ENCODE measurements around the gene DNAJC6.

DNAJC6 gene

GRCh38 chr1:65399003-65399402, 89.7 kb downstream of the DNAJC6 start:
- DNase-seq, result no peak

- DNase-seq, result peak in 5 of 58 donors; percentile 3 to 39 (median 36)
Measured at GRCh38 chr1:65401612-65402011, 92.3 kb downstream of the DNAJC6 start.

GRCh38 chr1:65404941-65405340, 95.6 kb downstream of the DNAJC6 start:
- no peak for DNase-seq

- no peak for DNase-seq
Measured at GRCh38 chr1:65407877-65408276, 98.5 kb downstream of the DNAJC6 start.

GRCh38 chr1:65409314-65409713, 100.0 kb downstream of the DNAJC6 start:
- no peak for DNase-seq

- no peak for DNase-seq
Measured at GRCh38 chr1:65409816-65410326, 100.5 kb downstream of the DNAJC6 start.

GRCh38 chr1:65412256-65412983, 103.1 kb downstream of the DNAJC6 start:
- no peak for DNase-seq

GRCh38 chr1:65412984-65413375, 103.6 kb downstream of the DNAJC6 start:
- DNase-seq, result no peak

- DNase-seq, result no peak
Measured at GRCh38 chr1:65414538-65414937, 105.2 kb downstream of the DNAJC6 start.

GRCh38 chr1:65416767-65417166, 107.4 kb downstream of the DNAJC6 start:
- no peak for DNase-seq

- DNase-seq, result no peak
Measured at GRCh38 chr1:65417729-65418128, 108.4 kb downstream of the DNAJC6 start.

GRCh38 chr1:65418522-65419185, 109.3 kb downstream of the DNAJC6 start:
- no peak for DNase-seq

- DNase-seq, result peak in 57 of 58 donors; percentile 69 to 100 (median 96)
Measured at GRCh38 chr1:65419681-65420589, 110.6 kb downstream of the DNAJC6 start.

- DNase-seq, result peak in 5 of 58 donors; percentile 36 to 78 (median 55)
Measured at GRCh38 chr1:65420590-65421350, 111.4 kb downstream of the DNAJC6 start, which contains the start of the genes LEPR and LEPROT. Gene LEPR (plus strand): TSS chr1:65420668. CDS start chr1:65565566, 144,898 bp downstream. Gene LEPROT (plus strand): TSS chr1:65420668. CDS start chr1:65420725, 57 bp downstream.

- DNase-seq, result no peak
Measured at GRCh38 chr1:65421351-65422025, 112.1 kb downstream of the DNAJC6 start.

- no peak for DNase-seq
Measured at GRCh38 chr1:65422241-65423203, 113.2 kb downstream of the DNAJC6 start.

- no peak for DNase-seq
Measured at GRCh38 chr1:65423884-65424572, 114.7 kb downstream of the DNAJC6 start.

GRCh38 chr1:65424573-65424889, 115.2 kb downstream of the DNAJC6 start:
- DNase-seq, result no peak
